ENCODE data around the gene IFT20.

DNA sequence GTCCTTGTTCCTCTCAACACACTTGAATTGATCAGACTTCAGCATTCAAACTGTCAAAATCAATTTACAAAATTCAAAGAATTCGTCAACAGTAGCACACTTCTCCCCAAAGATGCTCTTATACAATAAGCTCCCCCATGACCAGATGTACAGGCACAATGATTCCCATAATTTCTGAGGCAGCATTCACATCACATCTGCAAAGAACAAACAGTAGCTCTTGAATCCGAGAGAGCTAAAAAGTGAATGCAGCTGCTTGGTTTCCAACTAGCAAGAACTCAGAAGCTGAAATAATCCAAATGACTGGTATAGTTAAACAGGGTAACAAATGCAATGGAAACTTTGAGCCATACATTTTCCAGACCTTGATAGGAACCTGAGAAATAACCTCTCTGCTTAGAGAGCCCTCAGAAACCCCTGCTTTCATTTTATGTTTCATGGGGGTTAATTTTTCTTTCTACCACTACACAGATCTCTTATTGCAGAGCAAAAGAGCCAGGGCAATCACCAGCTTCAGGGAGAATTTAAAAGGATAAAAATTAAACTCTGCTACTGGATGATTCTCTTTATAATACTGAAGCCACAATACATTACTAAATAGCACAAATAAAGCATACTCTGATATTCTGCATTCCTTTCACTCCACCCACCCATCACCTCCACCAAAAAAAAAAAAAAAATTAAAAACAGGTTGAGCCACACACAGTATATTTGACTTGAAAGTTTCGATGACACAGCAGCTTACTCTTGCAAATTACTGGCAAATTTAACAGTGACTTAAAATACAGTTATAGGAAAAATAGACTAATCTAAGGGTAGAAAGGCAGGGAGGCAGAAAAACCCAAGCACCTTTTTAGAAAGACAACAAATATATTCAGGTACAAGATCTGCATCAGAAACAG is 39.3 kb downstream of the IFT20 start:
- TF ChIP-seq, protein P1, sequence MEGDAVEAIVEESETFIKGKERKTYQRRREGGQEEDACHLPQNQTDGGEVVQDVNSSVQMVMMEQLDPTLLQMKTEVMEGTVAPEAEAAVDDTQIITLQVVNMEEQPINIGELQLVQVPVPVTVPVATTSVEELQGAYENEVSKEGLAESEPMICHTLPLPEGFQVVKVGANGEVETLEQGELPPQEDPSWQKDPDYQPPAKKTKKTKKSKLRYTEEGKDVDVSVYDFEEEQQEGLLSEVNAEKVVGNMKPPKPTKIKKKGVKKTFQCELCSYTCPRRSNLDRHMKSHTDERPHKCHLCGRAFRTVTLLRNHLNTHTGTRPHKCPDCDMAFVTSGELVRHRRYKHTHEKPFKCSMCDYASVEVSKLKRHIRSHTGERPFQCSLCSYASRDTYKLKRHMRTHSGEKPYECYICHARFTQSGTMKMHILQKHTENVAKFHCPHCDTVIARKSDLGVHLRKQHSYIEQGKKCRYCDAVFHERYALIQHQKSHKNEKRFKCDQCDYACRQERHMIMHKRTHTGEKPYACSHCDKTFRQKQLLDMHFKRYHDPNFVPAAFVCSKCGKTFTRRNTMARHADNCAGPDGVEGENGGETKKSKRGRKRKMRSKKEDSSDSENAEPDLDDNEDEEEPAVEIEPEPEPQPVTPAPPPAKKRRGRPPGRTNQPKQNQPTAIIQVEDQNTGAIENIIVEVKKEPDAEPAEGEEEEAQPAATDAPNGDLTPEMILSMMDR (IDR thresholded peaks at IDR 0.05): no peak
- TF ChIP-seq POLR2A (IDR thresholded peaks at IDR 0.05): no peak
- no peak for TF ChIP-seq POLR2AphosphoS5 (IDR thresholded peaks at IDR 0.05)
- no peak for TF ChIP-seq EP300 (IDR thresholded peaks at IDR 0.05; ENCODE audit: low read depth)
